ENCODE measurements around the gene ABHD18.
"Not testable (repeated sequence)": the region's sequence is repeated elsewhere in the genome, so short reads cannot be mapped to it uniquely, and the experiment has no call there.

Gene ABHD18

DNA sequence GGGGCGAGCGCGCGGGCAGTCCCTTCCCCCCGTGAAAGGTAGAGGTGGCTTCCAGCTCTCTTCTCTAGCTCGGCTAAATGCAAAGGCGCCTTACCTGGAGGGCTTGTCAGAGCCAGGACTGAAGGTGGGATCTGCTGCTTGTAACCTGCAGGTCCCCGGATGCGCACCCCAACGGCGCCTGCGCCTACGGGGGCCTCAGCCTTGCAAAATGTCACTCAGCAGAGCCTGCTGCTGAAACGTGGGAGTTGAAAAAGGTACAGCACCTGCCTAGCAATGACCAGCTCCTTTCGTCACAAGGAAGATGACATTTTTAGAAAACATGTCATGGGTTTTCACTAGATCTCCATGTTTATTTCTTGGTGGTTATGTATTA lies 583 bp downstream of the ABHD18 start:
- H3K9me3 ChIP-seq: no peaks in the 10 kb centered on the region
- no peaks in the 10 kb centered on the region for H3K27me3 ChIP-seq
- TF ChIP-seq CTCF (IDR thresholded peaks at IDR 0.05): no peak
- peak overlapping the region; percentile 77 to 99 for H3K4me3 ChIP-seq (ENCODE audit: low read depth in 1 of 2, low read length in 1 of 2)
- peak overlapping the region; percentile 93 for H3K27ac ChIP-seq
- no peaks in the 10 kb centered on the region for H3K36me3 ChIP-seq
- peaks cover 16 to 21% of the 10 kb centered on the region in 2 experiments for H3K4me1 ChIP-seq (ENCODE audit: control insufficient read depth in 1 of 2, insufficient read depth in 1 of 2, low read depth in 1 of 2, low read length in 1 of 2)

DNA sequence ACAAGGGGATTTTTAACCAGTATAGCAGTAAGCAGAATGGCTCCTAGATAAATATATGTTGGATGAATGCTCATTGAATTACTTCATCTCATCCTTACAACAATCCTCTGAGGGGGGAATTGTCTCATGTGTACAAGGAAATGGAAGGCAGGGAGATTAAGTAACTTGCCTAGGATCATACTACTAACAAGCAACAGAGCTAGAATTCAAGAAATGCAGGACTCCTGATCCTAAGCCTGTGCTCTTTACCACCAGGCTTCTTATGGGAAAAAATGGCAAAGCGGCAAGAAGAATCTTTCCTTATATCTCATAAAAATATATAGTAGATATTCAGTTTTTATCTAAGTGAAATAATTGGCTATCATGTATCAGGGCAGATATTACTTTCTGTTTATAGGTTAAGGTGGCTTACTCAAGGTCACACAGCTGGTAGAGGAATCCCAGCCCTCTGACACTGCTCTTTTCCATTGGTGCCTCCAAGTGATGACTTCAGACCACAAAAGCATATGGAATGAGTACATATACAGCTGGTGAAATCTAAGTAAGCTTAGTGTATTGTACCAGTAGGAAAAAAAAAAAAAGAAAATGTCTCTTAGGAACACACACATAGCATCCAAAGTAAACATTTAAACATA lies 2.1 kb downstream of the ABHD18 start:
- no peak for TF ChIP-seq CTCF (IDR thresholded peaks at IDR 0.05)
- no peaks in the 10 kb centered on the region for H3K36me3 ChIP-seq
- no peak overlapping the region for H3K4me3 ChIP-seq (ENCODE audit: low read depth in 1 of 2, low read length in 1 of 2)
- H3K27ac ChIP-seq: no peak overlapping the region
- H3K9me3 ChIP-seq: no peaks in the 10 kb centered on the region
- no peaks in the 10 kb centered on the region for H3K27me3 ChIP-seq
- H3K4me1 ChIP-seq (ENCODE audit: control insufficient read depth in 1 of 2, insufficient read depth in 1 of 2, low read depth in 1 of 2, low read length in 1 of 2): peaks cover 16 to 21% of the 10 kb centered on the region in 2 experiments

DNA sequence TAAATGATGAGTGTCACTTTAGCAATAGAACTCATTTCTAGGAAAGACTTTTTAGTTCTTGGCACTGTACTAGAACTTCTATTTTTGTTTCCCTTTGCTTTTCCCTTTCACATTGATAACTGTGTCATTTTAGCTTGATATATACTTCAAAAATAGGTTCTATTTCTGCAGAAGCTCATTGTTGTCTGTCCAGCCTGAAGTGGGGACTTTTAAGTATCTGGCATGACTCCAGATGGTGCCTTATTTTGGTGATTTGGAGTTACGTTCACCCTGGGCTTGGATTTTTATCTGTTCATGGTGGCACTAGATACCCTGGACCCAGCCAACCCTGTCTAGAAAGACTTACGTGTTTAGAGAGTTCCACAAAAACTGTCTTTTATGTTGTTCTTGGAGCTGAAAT lies 3.4 kb downstream of the ABHD18 start:
- no peak for TF ChIP-seq CTCF (IDR thresholded peaks at IDR 0.05)
- peaks cover 15 to 19% of the 10 kb centered on the region in 2 experiments for H3K4me1 ChIP-seq (ENCODE audit: control insufficient read depth in 1 of 2, insufficient read depth in 1 of 2, low read depth in 1 of 2, low read length in 1 of 2)
- no peaks in the 10 kb centered on the region for H3K27me3 ChIP-seq
- no peaks in the 10 kb centered on the region for H3K9me3 ChIP-seq
- no peak overlapping the region for H3K4me3 ChIP-seq (ENCODE audit: low read depth in 1 of 2, low read length in 1 of 2)
- H3K36me3 ChIP-seq: peaks cover 6% of the 10 kb centered on the region
- H3K27ac ChIP-seq: no peak overlapping the region

- H3K27me3 ChIP-seq; H3K4me3 ChIP-seq (ENCODE audit: low read depth in 1 of 2, low read length in 1 of 2); H3K9me3 ChIP-seq; H3K4me1 ChIP-seq (ENCODE audit: control insufficient read depth in 1 of 2, insufficient read depth in 1 of 2, low read depth in 1 of 2, low read length in 1 of 2); H3K27ac ChIP-seq; H3K36me3 ChIP-seq: not testable (repeated sequence)
Observed at GRCh38 chr4:127970925-127971324, 5.7 kb downstream of the ABHD18 start.

DNA sequence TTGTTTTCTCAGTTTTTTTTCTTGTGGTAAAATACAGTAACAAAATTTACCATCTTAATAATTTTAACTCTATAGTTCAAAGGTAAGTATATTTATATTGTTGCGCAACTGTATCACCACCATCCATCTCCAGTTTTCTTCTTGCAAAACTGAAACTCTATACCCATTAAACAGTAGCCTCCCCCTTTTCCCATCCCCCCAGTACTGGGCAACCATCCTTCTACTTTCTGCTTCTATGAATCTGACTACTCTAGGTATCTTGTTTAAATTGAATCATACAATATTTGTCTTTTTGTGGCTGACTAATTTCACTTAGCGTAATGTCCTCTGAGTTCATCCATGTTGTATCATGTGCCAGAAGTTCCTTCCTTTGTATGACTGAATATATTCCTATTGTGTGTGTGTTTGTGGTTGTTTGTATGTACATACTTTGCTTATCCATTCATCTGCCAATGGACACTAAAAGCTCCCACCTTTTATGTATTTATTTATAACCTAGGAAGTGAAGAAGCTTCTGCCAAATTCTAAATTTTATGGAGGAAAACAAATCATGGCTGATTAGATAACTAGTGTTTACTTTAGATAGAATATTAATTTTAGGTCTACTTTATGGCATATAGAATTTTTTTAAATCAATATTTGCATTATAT lies 10.0 kb downstream of the ABHD18 start:
- Histone ChIP-seq H3K27ac (no peak overlapping the region), H3K27me3 (no peaks in the 10 kb centered on the region), H3K4me3 (ENCODE audit: low read depth in 1 of 2, low read length in 1 of 2) (no peak overlapping the region), H3K4me1 (ENCODE audit: control insufficient read depth in 1 of 2, insufficient read depth in 1 of 2, low read depth in 1 of 2, low read length in 1 of 2) (no peaks in the 10 kb centered on the region), H3K9me3 (no peaks in the 10 kb centered on the region), H3K36me3 (peaks cover 6% of the 10 kb centered on the region)
- no peak for TF ChIP-seq CTCF (IDR thresholded peaks at IDR 0.05)

- H3K36me3 ChIP-seq: peaks cover 6% of the 10 kb centered on the region
- H3K27ac ChIP-seq: no peak overlapping the region
- H3K27me3 ChIP-seq: no peaks in the 10 kb centered on the region
- H3K4me1 ChIP-seq (ENCODE audit: control insufficient read depth in 1 of 2, insufficient read depth in 1 of 2, low read depth in 1 of 2, low read length in 1 of 2): no peaks in the 10 kb centered on the region
- H3K4me3 ChIP-seq (ENCODE audit: low read depth in 1 of 2, low read length in 1 of 2): no peak overlapping the region
- no peaks in the 10 kb centered on the region for H3K9me3 ChIP-seq
- no peak for TF ChIP-seq CTCF (IDR thresholded peaks at IDR 0.05)
Observed at GRCh38 chr4:127978930-127979329, 13.7 kb downstream of the ABHD18 start.
